Mucosa of rectum (tissue), 2 donors: ENCODE results near the gene KLF16.

ENCODE experiments used
- H3K27ac ChIP-seq, 2 donors: one replicate each; pipeline ENCODE4 v1.7.0; 2013; ENCODE audit warnings: inconsistent platforms in 2 of 2, low read depth in 2 of 2, low read length in 2 of 2
- H3K27me3 ChIP-seq, 2 donors: one replicate each; pipeline ENCODE4 v1.7.0; 2013; ENCODE audit warnings: low read length in 2 of 2; ENCODE audit not compliant: control insufficient read depth in 2 of 2, insufficient read depth in 2 of 2
- H3K36me3 ChIP-seq, 2 donors: one replicate each; pipeline ENCODE4 v1.7.0; 2013; ENCODE audit warnings: low read length in 2 of 2; ENCODE audit not compliant: control insufficient read depth in 2 of 2, insufficient read depth in 2 of 2
- H3K4me1 ChIP-seq, 2 donors: one replicate each; pipeline ENCODE4 v1.7.0; 2013; ENCODE audit warnings: low read length in 2 of 2, mild to moderate bottlenecking in 1 of 2; ENCODE audit not compliant: control insufficient read depth in 2 of 2, insufficient read depth in 2 of 2
- H3K4me3 ChIP-seq, 2 donors: one replicate each; pipeline ENCODE4 v1.7.0; 2013; ENCODE audit warnings: low read length in 2 of 2
- H3K9ac ChIP-seq, 2 donors: one replicate each; pipeline ENCODE4 v1.7.0; 2013; ENCODE audit warnings: low read length in 2 of 2, low read depth in 1 of 2, mild to moderate bottlenecking in 1 of 2
- H3K9me3 ChIP-seq, 2 donors: one replicate each; pipeline ENCODE4 v1.7.0; 2013; ENCODE audit warnings: low read length in 2 of 2; ENCODE audit not compliant: control insufficient read depth in 2 of 2
- donor health status: healthy.
- donor health status: Normal muscosa, but diverticular disease.

The KLF16 gene

GRCh38 chr19:1860821-1861598 lies 2.4 kb downstream of the KLF16 start:
- no peaks in the 10 kb centered on the region for H3K36me3 ChIP-seq
- peak overlapping the region in 1 of 2 donors; percentile 81 for H3K9ac ChIP-seq
- H3K27ac ChIP-seq: peak overlapping the region; percentile 53 to 98
- peaks cover 56 to 65% of the 10 kb centered on the region in 2 donors for H3K4me1 ChIP-seq
- no peaks in the 10 kb centered on the region for H3K9me3 ChIP-seq
- peak overlapping the region; percentile 73 to 74 for H3K4me3 ChIP-seq
- no peaks in the 10 kb centered on the region for H3K27me3 ChIP-seq

GRCh38 chr19:1860042-1860775 lies 3.2 kb downstream of the KLF16 start:
- Histone ChIP-seq H3K4me3 (peak overlapping the region; percentile 45 to 73), H3K9me3 (no peaks in the 10 kb centered on the region), H3K36me3 (no peaks in the 10 kb centered on the region), H3K27ac (peak overlapping the region; percentile 98 to 99), H3K4me1 (peaks cover 62 to 71% of the 10 kb centered on the region in 2 donors), H3K27me3 (no peaks in the 10 kb centered on the region), H3K9ac (peak overlapping the region in 1 of 2 donors; percentile 71)

- Histone ChIP-seq H3K9me3 (no peaks in the 10 kb centered on the region), H3K36me3 (no peaks in the 10 kb centered on the region), H3K27ac (peak overlapping the region; percentile 98 to 99), H3K9ac (peak overlapping the region; percentile 44 to 61), H3K4me1 (peaks cover 66 to 74% of the 10 kb centered on the region in 2 donors), H3K27me3 (no peaks in the 10 kb centered on the region), H3K4me3 (peak overlapping the region; percentile 9 to 31)
These were observed 4.0 kb downstream of the KLF16 start for GRCh38 chr19:1859331-1859781.

GRCh38 chr19:1858412-1859081 lies 4.8 kb downstream of the KLF16 start:
- H3K4me3 ChIP-seq: peak overlapping the region; percentile 46 to 60
- H3K4me1 ChIP-seq: peaks cover 73 to 83% of the 10 kb centered on the region in 2 donors
- H3K27me3 ChIP-seq: no peaks in the 10 kb centered on the region
- no peaks in the 10 kb centered on the region for H3K36me3 ChIP-seq
- no peaks in the 10 kb centered on the region for H3K9me3 ChIP-seq
- H3K27ac ChIP-seq: peak overlapping the region; percentile 98 to 99
- peak overlapping the region; percentile 74 to 77 for H3K9ac ChIP-seq

GRCh38 chr19:1857648-1858326 lies 5.6 kb downstream of the KLF16 start:
- peaks cover 79 to 89% of the 10 kb centered on the region in 2 donors for H3K4me1 ChIP-seq

GRCh38 chr19:1856698-1857603 lies 6.4 kb downstream of the KLF16 start:
- H3K27me3 ChIP-seq: no peaks in the 10 kb centered on the region
- peak overlapping the region; percentile 77 to 89 for H3K9ac ChIP-seq
- peak overlapping the region; percentile 98 to 99 for H3K27ac ChIP-seq
- no peaks in the 10 kb centered on the region for H3K9me3 ChIP-seq
- peaks cover 80 to 88% of the 10 kb centered on the region in 2 donors for H3K4me1 ChIP-seq
- H3K36me3 ChIP-seq: no peaks in the 10 kb centered on the region
- peak overlapping the region; percentile 67 to 75 for H3K4me3 ChIP-seq

More at GRCh38 chr19:1857648-1858326, 5.6 kb downstream of the KLF16 start:
- H3K4me3 ChIP-seq: peak overlapping the region; percentile 60 to 67
- H3K36me3 ChIP-seq: no peaks in the 10 kb centered on the region
- no peaks in the 10 kb centered on the region for H3K27me3 ChIP-seq
- peak overlapping the region; percentile 98 to 99 for H3K27ac ChIP-seq
- peak overlapping the region; percentile 63 to 77 for H3K9ac ChIP-seq
- no peaks in the 10 kb centered on the region for H3K9me3 ChIP-seq

GRCh38 chr19:1856345-1856697 lies 7.1 kb downstream of the KLF16 start:
- Histone ChIP-seq H3K27me3 (no peaks in the 10 kb centered on the region), H3K9me3 (no peaks in the 10 kb centered on the region), H3K4me3 (peak overlapping the region; percentile 67 to 75), H3K36me3 (no peaks in the 10 kb centered on the region), H3K4me1 (peaks cover 74 to 82% of the 10 kb centered on the region in 2 donors), H3K9ac (peak overlapping the region; percentile 77 to 89), H3K27ac (peak overlapping the region; percentile 98 to 99)

- Histone ChIP-seq H3K36me3 (no peaks in the 10 kb centered on the region), H3K9me3 (no peaks in the 10 kb centered on the region), H3K4me1 (peaks cover 70 to 77% of the 10 kb centered on the region in 2 donors), H3K9ac (peak overlapping the region; percentile 77 to 89), H3K4me3 (peak overlapping the region; percentile 67 to 75), H3K27me3 (no peaks in the 10 kb centered on the region), H3K27ac (peak overlapping the region; percentile 98 to 99)
These were observed 7.5 kb downstream of the KLF16 start for GRCh38 chr19:1855828-1856255.
